ENCODE results near the gene RGMA. TPM values are rescaled to one million over a fixed set of nuclear protein-coding genes. Genes with fewer than 3 reads are reported as not detected.
A peak's percentile ranks its signal among the peaks of the same experiment; 100 is the strongest.

RGMA gene
- total and polyA plus RNA-seq, 2 experiments from 2014 or later, result 2.5 to 2.7 TPM

DNA sequence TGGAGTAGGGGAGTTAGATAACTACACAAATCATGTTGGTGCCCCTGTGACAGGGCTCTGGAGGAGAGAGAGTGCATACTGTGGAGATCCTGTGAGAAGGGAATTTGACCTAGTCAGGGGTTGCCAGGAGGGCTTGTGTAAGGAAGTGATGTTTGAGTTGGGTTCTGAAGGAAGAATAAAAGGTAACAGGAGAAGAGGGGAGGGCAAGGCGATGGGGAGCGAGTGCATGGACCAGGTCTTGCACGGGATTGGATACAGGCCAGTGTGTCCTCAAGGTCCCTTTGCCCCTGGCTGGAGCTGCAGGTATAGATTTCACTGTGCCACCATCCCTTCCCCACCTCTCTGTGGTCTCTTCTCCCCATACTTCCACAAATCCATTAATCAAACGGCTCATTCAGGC, 83.9 kb downstream of the RGMA start:
- Histone ChIP-seq H3K9me2 (replicated peaks; ENCODE audit: insufficient read depth) (no peaks in the 10 kb centered on the region), H3K4me3 (no peak overlapping the region), H2AFZ (no peak overlapping the region), H3K9me3 (ENCODE audit: low read depth) (no peaks in the 10 kb centered on the region), H3K27me3 (no peaks in the 10 kb centered on the region), H3K4me2 (no peak overlapping the region), H3K79me2 (peaks cover 63% of the 10 kb centered on the region), H3K27ac (no peak overlapping the region), H4K20me1 (ENCODE audit: insufficient read depth, poor library complexity, severe bottlenecking) (peaks cover 15% of the 10 kb centered on the region), H3K36me3 (replicated peaks; ENCODE audit: insufficient read depth, low read depth) (peaks cover 8% of the 10 kb centered on the region), H3K4me1 (ENCODE audit: insufficient read depth) (no peaks in the 10 kb centered on the region)
- 90% methylated on average over 4 of the region's 4 CpGs for WGBS (ENCODE audit: low lambda C conversion rate, missing lambda C conversion rate)
- no peak for TF ChIP-seq EZH2phosphoT487 (IDR thresholded peaks at IDR 0.05; ENCODE audit: low read depth, severe bottlenecking, unreplicated experiment)
- TF ChIP-seq, protein P1, sequence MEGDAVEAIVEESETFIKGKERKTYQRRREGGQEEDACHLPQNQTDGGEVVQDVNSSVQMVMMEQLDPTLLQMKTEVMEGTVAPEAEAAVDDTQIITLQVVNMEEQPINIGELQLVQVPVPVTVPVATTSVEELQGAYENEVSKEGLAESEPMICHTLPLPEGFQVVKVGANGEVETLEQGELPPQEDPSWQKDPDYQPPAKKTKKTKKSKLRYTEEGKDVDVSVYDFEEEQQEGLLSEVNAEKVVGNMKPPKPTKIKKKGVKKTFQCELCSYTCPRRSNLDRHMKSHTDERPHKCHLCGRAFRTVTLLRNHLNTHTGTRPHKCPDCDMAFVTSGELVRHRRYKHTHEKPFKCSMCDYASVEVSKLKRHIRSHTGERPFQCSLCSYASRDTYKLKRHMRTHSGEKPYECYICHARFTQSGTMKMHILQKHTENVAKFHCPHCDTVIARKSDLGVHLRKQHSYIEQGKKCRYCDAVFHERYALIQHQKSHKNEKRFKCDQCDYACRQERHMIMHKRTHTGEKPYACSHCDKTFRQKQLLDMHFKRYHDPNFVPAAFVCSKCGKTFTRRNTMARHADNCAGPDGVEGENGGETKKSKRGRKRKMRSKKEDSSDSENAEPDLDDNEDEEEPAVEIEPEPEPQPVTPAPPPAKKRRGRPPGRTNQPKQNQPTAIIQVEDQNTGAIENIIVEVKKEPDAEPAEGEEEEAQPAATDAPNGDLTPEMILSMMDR (IDR thresholded peaks at IDR 0.05; ENCODE audit: poor library complexity), result no peak
- TF ChIP-seq EZH2 (IDR thresholded peaks at IDR 0.05; ENCODE audit: borderline replicate concordance), result no peak
- DNase-seq (ENCODE audit: low spot score), result no peak

DNA sequence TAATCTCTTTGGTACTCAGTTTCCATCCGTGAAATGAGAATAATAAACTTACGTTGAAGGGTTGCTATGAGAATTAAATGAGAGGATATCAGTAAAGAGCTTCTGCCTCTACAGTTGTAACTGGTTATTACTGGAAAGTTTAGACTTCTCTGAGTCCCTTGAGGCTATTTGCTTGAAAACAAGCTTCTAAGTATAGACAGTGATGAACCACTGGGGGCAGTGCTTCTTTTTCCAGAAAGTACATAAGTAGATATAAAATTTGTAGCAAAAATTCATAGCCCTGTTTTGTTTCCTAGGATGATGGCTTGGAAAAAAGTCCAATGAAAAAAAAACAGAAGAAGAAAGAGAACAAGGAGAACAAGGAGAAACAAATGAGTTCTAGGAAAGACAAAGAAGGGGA, 87.1 kb downstream of the RGMA start:
- Histone ChIP-seq H3K79me2 (peaks cover 66% of the 10 kb centered on the region), H3K36me3 (replicated peaks; ENCODE audit: insufficient read depth, low read depth) (peaks cover 4% of the 10 kb centered on the region), H3K4me1 (ENCODE audit: insufficient read depth) (no peaks in the 10 kb centered on the region), H2AFZ (no peak overlapping the region), H3K9me2 (replicated peaks; ENCODE audit: insufficient read depth) (no peaks in the 10 kb centered on the region), H3K4me2 (no peak overlapping the region), H4K20me1 (ENCODE audit: insufficient read depth, poor library complexity, severe bottlenecking) (peaks cover 6% of the 10 kb centered on the region), H3K27ac (no peak overlapping the region), H3K9me3 (ENCODE audit: low read depth) (no peaks in the 10 kb centered on the region), H3K27me3 (no peaks in the 10 kb centered on the region), H3K4me3 (no peak overlapping the region)
- no peak for DNase-seq (ENCODE audit: low spot score)
- WGBS (ENCODE audit: low lambda C conversion rate, missing lambda C conversion rate), result 88% methylated on average over 2 of the region's 2 CpGs
- TF ChIP-seq EZH2phosphoT487 (IDR thresholded peaks at IDR 0.05; ENCODE audit: low read depth, severe bottlenecking, unreplicated experiment) (no peak), EZH2 (IDR thresholded peaks at IDR 0.05; ENCODE audit: borderline replicate concordance) (no peak)
- TF ChIP-seq, protein P1 (IDR thresholded peaks at IDR 0.05; ENCODE audit: poor library complexity), result peak; percentile 12

DNA sequence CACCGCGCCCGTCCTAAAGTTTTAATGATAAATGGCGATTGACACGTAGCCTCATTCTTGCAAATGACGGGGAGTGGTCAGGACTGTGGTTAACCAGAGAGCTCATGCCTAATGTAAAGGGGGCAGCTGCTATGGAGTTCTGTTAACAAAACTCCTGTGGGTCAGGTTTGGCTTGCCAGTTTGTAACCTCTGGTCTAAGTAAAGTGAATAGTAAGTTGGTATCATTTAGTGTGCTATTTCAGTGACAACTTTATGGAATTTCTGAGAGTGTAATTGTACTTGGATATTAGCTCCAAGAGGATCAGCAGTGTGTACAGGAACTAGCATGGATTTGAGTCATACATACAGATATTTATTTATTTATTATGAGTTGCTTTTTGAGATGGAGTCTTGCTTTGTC, 87.9 kb downstream of the RGMA start:
- TF ChIP-seq EZH2 (IDR thresholded peaks at IDR 0.05; ENCODE audit: borderline replicate concordance) (no peak), EZH2phosphoT487 (IDR thresholded peaks at IDR 0.05; ENCODE audit: low read depth, severe bottlenecking, unreplicated experiment) (no peak)
- TF ChIP-seq, protein P1 (IDR thresholded peaks at IDR 0.05; ENCODE audit: poor library complexity), result no peak
- Histone ChIP-seq H2AFZ (no peak overlapping the region), H3K27me3 (no peaks in the 10 kb centered on the region), H3K4me3 (no peak overlapping the region), H3K4me1 (ENCODE audit: insufficient read depth) (no peaks in the 10 kb centered on the region), H3K9me2 (replicated peaks; ENCODE audit: insufficient read depth) (no peaks in the 10 kb centered on the region), H4K20me1 (ENCODE audit: insufficient read depth, poor library complexity, severe bottlenecking) (peaks cover 6% of the 10 kb centered on the region), H3K27ac (no peak overlapping the region), H3K9me3 (ENCODE audit: low read depth) (no peaks in the 10 kb centered on the region), H3K4me2 (no peak overlapping the region), H3K79me2 (peaks cover 68% of the 10 kb centered on the region), H3K36me3 (replicated peaks; ENCODE audit: insufficient read depth, low read depth) (peaks cover 4% of the 10 kb centered on the region)
- 94% methylated on average over 6 of the region's 6 CpGs for WGBS (ENCODE audit: low lambda C conversion rate, missing lambda C conversion rate)
- no peak for DNase-seq (ENCODE audit: low spot score)

DNA sequence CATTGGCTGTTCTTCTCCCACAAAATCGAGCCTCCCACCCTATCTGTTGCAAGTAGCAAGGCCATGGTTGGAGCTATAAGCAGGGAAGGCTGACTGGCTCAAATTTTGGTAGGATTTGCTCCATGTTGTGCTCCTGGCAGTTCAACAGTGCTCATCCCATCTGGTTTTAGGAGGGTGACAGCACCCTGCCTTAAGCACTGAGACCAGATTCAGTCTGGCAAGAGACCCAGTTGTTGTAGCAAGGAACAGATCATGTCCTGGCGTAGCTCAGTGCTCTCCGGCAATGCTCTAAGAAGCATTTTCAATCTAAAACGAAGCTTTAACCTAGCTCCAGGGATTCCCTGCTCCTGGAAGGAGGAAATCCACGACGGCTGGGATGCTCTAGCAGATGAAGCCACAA, 91.2 kb downstream of the RGMA start:
- Histone ChIP-seq H3K27me3 (no peaks in the 10 kb centered on the region), H2AFZ (no peak overlapping the region), H3K27ac (no peak overlapping the region), H3K79me2 (peaks cover 72% of the 10 kb centered on the region), H3K4me1 (ENCODE audit: insufficient read depth) (no peaks in the 10 kb centered on the region), H4K20me1 (ENCODE audit: insufficient read depth, poor library complexity, severe bottlenecking) (peaks cover 12% of the 10 kb centered on the region), H3K9me3 (ENCODE audit: low read depth) (no peaks in the 10 kb centered on the region), H3K4me2 (no peak overlapping the region), H3K9me2 (replicated peaks; ENCODE audit: insufficient read depth) (no peaks in the 10 kb centered on the region), H3K4me3 (no peak overlapping the region), H3K36me3 (replicated peaks; ENCODE audit: insufficient read depth, low read depth) (peaks cover 4% of the 10 kb centered on the region)
- TF ChIP-seq EZH2 (IDR thresholded peaks at IDR 0.05; ENCODE audit: borderline replicate concordance), result no peak
- no peak for TF ChIP-seq EZH2phosphoT487 (IDR thresholded peaks at IDR 0.05; ENCODE audit: low read depth, severe bottlenecking, unreplicated experiment)
- TF ChIP-seq, protein P1 (IDR thresholded peaks at IDR 0.05; ENCODE audit: poor library complexity), result no peak
- no peak for DNase-seq (ENCODE audit: low spot score)
- WGBS (ENCODE audit: low lambda C conversion rate, missing lambda C conversion rate), result 98% methylated on average over 6 of the region's 6 CpGs
